ENCODE results near the gene CEMP1.

Gene CEMP1

DNA sequence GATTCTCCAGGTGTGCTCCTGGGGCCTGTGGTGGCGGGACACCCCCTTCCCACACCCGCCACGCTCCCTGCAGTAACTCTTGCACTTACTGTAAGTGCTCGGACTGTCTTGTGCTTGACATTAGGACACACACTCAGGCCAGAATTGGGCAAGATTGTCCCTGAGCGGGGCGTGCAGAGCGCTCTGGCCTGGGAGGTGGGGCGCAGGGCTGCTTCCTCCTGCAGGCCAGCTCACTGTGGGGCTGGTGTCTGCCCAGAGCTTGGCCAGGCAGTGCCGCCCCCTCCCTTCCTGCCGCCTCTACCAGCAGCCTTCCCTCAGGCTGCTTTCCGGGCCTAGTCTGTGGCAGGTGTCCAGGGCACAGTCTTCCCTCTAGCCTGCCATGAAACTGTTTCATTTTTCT is 23.5 kb downstream of the CEMP1 start:
- Mint-ChIP-seq H3K27me3 (no peaks in the 10 kb centered on the region), H3K36me3 (no peaks in the 10 kb centered on the region), H3K9me3 (no peaks in the 10 kb centered on the region), H3K4me1 (peaks cover 36% of the 10 kb centered on the region), H3K27ac (peak overlapping the region; percentile 91), H3K4me3 (peak overlapping the region; percentile 75)
- no peak for ATAC-seq (ENCODE audit: low read depth)
- DNase-seq (ENCODE audit: low spot score in 2 of 2) = no peak

- ATAC-seq (ENCODE audit: low read depth) = peak; percentile 88
- H3K36me3 Mint-ChIP-seq = no peaks in the 10 kb centered on the region
- H3K27me3 Mint-ChIP-seq = no peaks in the 10 kb centered on the region
- peak overlapping the region; percentile 91 for H3K27ac Mint-ChIP-seq
- peak overlapping the region; percentile 75 for H3K4me3 Mint-ChIP-seq
- peaks cover 31% of the 10 kb centered on the region for H3K4me1 Mint-ChIP-seq
- DNase-seq (ENCODE audit: low spot score in 2 of 2) = peak in 1 of 2 donors; percentile 68
- no peaks in the 10 kb centered on the region for H3K9me3 Mint-ChIP-seq
Measured at GRCh38 chr16:2507052-2507659, 24.1 kb downstream of the CEMP1 start.

- DNase-seq (ENCODE audit: low spot score in 2 of 2) (no peak), ATAC-seq (ENCODE audit: low read depth) (no peak)
- Mint-ChIP-seq H3K9me3 (no peaks in the 10 kb centered on the region), H3K27me3 (no peaks in the 10 kb centered on the region), H3K4me1 (peaks cover 28% of the 10 kb centered on the region), H3K27ac (no peak overlapping the region), H3K36me3 (no peaks in the 10 kb centered on the region), H3K4me3 (no peak overlapping the region)
Measured at GRCh38 chr16:2505695-2506094, 25.5 kb downstream of the CEMP1 start.

DNA sequence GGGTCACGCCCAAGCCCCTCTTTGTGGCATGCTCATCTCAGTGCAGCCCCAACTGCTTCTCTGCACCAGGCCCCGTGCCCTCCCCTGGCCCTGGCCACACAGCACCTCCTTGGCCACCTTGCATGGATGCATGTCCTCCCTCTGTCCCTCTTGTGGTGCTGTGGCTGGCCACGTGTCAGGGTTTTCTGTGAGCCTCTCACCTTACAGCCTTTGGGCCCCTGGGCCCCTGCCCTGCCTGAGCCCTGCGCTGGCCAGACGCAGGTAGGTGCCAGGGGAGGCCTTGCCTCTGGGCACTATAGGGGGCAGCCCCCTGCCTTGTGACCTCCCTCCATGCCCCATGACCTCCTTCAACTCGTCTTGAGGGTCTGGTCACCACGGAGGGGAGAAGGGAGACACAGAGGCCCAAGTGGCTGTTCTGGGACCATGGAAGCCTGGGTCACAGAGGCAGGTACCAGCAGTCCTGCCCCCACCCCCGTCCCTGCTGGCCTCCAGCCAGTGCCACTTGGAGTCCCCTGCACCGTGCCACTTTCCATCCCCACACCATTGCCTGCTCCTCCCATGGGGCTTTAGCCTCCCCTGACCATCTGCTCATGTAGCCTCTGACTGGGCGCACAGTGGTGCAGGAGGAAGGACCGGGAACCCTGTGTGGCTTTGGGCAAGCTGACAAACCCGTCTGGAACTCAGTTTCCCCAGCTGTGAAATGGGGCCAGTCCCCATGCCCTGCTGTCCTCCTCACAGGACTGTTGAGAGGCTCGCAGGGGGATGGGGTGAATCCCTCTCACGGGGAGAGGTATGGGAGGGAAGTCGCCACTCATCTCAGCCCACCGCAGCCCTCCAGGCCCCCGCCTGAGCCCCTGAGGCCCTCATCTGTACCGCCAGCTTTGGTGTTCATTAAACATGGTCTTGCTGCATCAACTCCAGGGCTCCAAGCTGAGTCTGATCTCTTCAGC is 29.0 kb downstream of the CEMP1 start:
- Mint-ChIP-seq H3K27me3 (no peaks in the 10 kb centered on the region), H3K4me1 (peaks cover 9% of the 10 kb centered on the region), H3K36me3 (peaks cover 5% of the 10 kb centered on the region), H3K9me3 (no peaks in the 10 kb centered on the region), H3K4me3 (no peak overlapping the region), H3K27ac (no peak overlapping the region)
- DNase-seq (ENCODE audit: low spot score in 2 of 2) = no peak
- ATAC-seq (ENCODE audit: low read depth) = no peak

DNA sequence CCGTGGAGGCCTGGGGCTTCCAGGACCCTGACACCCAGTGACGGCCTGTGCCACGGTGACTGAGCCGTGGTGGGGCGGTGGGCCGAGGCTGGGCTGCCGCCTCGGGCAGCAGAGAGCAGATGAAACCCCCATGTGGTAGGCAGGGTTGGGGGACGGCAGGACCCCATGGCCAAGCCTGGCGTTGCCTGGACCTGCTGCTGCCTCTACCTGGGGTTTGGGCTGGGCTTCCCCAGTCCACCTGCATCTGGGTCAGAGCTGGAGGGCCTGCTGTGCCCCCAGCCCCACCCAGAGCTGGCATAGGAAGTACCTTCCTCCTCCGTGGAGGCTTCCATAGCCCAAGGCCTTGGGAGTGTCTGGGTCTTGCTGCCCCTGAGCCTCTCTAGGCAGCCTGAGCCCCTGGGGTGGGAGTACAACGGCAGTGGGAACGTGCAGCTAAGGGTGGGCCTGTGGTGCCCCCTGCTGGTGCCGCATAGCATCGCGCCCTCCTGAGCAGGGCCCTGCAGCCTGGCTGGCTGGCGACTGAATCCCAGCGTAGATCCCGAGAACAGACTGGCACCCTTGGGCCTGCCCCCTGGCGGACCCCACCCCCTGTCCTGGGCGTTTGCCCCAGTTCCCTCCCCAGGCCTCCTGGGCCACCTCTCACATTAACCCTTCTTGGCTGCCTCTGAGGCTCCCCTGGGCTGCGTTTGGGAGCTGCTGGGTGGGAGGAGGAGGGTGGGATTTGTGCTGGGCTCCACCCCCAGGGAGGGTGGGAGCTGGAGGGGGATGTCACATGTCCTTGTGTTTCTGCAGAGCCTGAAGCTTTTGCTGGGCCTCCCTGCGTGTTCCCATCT is 30.1 kb downstream of the CEMP1 start:
- Mint-ChIP-seq H3K9me3 (no peaks in the 10 kb centered on the region), H3K4me1 (peaks cover 3% of the 10 kb centered on the region), H3K27me3 (no peaks in the 10 kb centered on the region), H3K4me3 (no peak overlapping the region), H3K27ac (no peak overlapping the region), H3K36me3 (peaks cover 5% of the 10 kb centered on the region)
- peak; percentile 96 for ATAC-seq (ENCODE audit: low read depth)
- peak; percentile 82 to 84 for DNase-seq (ENCODE audit: low spot score in 2 of 2)

- Mint-ChIP-seq H3K4me1 (peaks cover 3% of the 10 kb centered on the region), H3K4me3 (no peak overlapping the region), H3K27ac (no peak overlapping the region), H3K27me3 (no peaks in the 10 kb centered on the region), H3K36me3 (peaks cover 5% of the 10 kb centered on the region), H3K9me3 (no peaks in the 10 kb centered on the region)
- no peak for DNase-seq (ENCODE audit: low spot score in 2 of 2)
- no peak for ATAC-seq (ENCODE audit: low read depth)
Measured at GRCh38 chr16:2500430-2500917, 30.7 kb downstream of the CEMP1 start.

DNA sequence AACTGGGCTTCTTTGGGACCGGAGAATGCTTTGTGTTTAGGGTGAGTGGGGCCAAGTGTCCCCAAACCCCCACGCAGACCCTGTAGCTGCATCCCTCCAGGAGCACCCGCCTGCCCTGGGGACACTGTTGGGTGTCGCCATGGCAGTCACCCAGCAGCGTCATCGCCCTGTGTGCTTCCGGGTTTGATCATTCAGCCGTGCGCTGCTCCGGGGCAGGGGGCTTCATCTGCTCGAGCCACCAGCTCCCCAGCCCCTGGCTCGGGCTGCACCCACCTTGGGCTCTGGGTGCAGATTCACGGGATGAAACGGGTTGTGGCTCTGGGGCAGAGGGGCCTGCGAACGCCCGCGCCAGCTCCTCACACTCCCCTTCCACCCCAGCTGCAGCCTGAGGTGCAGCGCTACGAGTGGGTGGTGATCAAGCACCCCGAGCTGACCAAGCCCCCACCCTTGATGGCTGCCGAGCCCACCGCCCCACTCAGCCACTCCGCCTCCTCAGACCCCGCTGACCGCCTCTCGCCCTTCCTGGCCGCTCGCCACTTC is 31.2 kb downstream of the CEMP1 start:
- H3K4me1 Mint-ChIP-seq = peaks cover 3% of the 10 kb centered on the region

GRCh38 chr16:2499454-2499853 is 31.8 kb downstream of the CEMP1 start:
- H3K27ac Mint-ChIP-seq = no peak overlapping the region
- H3K9me3 Mint-ChIP-seq = no peaks in the 10 kb centered on the region
- H3K27me3 Mint-ChIP-seq = no peaks in the 10 kb centered on the region
- ATAC-seq (ENCODE audit: low read depth) (no peak), DNase-seq (ENCODE audit: low spot score in 2 of 2) (no peak)
- H3K36me3 Mint-ChIP-seq = peaks cover 5% of the 10 kb centered on the region
- H3K4me3 Mint-ChIP-seq = no peak overlapping the region
- peaks cover 3% of the 10 kb centered on the region for H3K4me1 Mint-ChIP-seq

More for the DNA sequence above, 31.2 kb downstream of the CEMP1 start:
- ATAC-seq (ENCODE audit: low read depth) = no peak
- DNase-seq (ENCODE audit: low spot score in 2 of 2) = no peak
- H3K27ac Mint-ChIP-seq = no peak overlapping the region
- no peaks in the 10 kb centered on the region for H3K9me3 Mint-ChIP-seq
- H3K27me3 Mint-ChIP-seq = no peaks in the 10 kb centered on the region
- no peak overlapping the region for H3K4me3 Mint-ChIP-seq
- peaks cover 5% of the 10 kb centered on the region for H3K36me3 Mint-ChIP-seq

DNA sequence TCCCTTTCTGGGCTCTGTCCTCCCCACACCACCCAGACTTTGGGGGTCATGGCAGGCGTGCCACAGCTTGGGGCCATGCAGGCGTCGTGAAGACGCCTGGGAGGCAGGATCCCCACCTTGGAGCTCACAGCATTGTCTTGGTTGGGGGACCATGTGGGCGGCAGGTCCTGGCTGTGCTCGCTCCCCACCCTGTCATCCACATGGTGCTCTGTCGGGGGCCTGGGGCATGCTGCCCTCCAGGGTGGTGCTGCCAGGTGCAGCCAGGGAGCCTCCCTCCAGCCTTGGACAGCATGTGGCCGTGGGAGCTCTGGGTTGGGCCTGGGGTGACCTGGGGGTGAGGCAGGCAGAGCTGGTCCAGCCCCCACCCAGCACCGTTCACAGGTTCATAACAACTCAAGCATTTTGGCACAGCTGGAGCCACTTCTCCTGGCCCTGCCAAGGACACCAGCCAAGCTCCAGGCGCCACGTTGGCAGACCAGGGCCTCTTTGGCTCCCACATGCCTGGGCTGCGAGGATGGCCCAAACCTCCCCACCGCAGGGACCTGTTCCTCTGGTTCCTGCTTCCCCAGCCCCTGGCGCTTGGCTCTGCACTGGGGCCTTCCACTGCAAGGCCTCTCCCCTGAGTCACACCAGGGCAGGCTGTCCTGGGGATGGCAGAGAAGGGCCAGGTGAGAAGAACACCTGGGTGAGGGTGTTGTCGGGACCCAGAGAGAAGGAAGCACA is 32.5 kb downstream of the CEMP1 start:
- Mint-ChIP-seq H3K4me3 (no peak overlapping the region), H3K9me3 (no peaks in the 10 kb centered on the region), H3K27ac (no peak overlapping the region), H3K4me1 (peaks cover 3% of the 10 kb centered on the region), H3K36me3 (peaks cover 5% of the 10 kb centered on the region), H3K27me3 (no peaks in the 10 kb centered on the region)
- no peak for ATAC-seq (ENCODE audit: low read depth)
- DNase-seq (ENCODE audit: low spot score in 2 of 2) = no peak

DNA sequence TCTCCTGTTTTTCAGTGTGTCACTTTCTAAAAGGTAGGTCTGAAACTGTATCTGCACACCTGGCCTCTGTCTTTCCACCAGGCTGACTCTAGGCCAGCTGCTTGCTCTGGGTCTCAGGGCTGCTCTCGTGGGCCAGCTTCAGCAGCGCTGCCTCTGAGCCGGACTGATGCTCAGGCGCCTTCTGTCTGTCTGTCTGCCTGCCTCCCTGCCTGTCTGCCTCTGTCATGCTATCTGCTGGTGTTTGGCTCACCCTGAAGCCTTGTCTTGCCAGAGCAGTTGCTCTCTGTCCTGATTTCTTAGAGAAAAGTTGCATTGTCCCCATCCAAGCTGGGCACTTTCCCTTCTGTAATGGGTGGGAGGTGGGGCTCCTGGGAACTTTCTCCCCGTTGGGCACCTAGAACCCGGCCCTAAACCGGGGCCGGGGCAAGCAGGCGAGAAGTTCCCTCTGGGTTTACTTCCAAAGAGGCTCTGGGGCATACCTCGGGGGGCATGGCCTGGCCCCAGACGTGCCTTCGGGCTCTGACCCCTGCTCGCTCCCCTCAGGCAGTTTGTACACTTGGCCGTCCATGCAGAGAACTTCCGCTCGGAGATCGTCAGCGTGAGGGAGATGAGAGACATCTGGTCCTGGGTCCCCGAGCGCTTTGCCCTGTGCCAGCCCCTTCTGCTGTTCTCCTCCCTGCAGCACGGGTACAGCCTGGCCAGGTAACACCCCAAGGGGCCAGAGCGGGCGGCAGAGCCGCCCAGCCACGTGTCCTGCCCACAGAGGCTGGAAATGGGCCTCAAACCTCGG is 33.3 kb downstream of the CEMP1 start:
- Mint-ChIP-seq H3K4me3 (no peak overlapping the region), H3K27ac (no peak overlapping the region), H3K27me3 (no peaks in the 10 kb centered on the region), H3K36me3 (peaks cover 5% of the 10 kb centered on the region), H3K4me1 (peaks cover 3% of the 10 kb centered on the region), H3K9me3 (no peaks in the 10 kb centered on the region)
- ATAC-seq (ENCODE audit: low read depth) (no peak), DNase-seq (ENCODE audit: low spot score in 2 of 2) (no peak)

- Mint-ChIP-seq H3K36me3 (peaks cover 5% of the 10 kb centered on the region), H3K4me3 (no peak overlapping the region), H3K4me1 (peaks cover 3% of the 10 kb centered on the region), H3K27ac (no peak overlapping the region), H3K27me3 (no peaks in the 10 kb centered on the region), H3K9me3 (no peaks in the 10 kb centered on the region)
- no peak for DNase-seq (ENCODE audit: low spot score in 2 of 2)
- no peak for ATAC-seq (ENCODE audit: low read depth)
Measured at GRCh38 chr16:2497116-2497630, 34.0 kb downstream of the CEMP1 start.

GRCh38 chr16:2496223-2497115 is 34.7 kb downstream of the CEMP1 start:
- H3K9me3 Mint-ChIP-seq = no peaks in the 10 kb centered on the region
- peaks cover 5% of the 10 kb centered on the region for H3K36me3 Mint-ChIP-seq
- DNase-seq (ENCODE audit: low spot score in 2 of 2) (no peak), ATAC-seq (ENCODE audit: low read depth) (no peak)
- peaks cover 3% of the 10 kb centered on the region for H3K4me1 Mint-ChIP-seq
- H3K4me3 Mint-ChIP-seq = no peak overlapping the region
- H3K27me3 Mint-ChIP-seq = no peaks in the 10 kb centered on the region
- no peak overlapping the region for H3K27ac Mint-ChIP-seq
